Measurements from ENCODE around the gene CCHCR1.
"Not testable (repeated sequence)": the region's sequence is repeated elsewhere in the genome, so short reads cannot be mapped to it uniquely, and the experiment has no call there.

Gene CCHCR1

GRCh38 chr6:31157513-31158139 is at the start of gene CCHCR1:
Gene CCHCR1 (minus strand): TSS chr6:31157802. CDS start chr6:31157600, 202 bp downstream.
- no peak for DNase-seq (ENCODE audit: low read depth, low spot score)

- no peak for DNase-seq (ENCODE audit: low read depth, low spot score)
These were observed 48.0 kb upstream of the CCHCR1 start for GRCh38 chr6:31205638-31206037.

GRCh38 chr6:31204751-31205145 is 47.1 kb upstream of the CCHCR1 start:
- no peak for DNase-seq (ENCODE audit: low read depth, low spot score)

GRCh38 chr6:31203345-31203979 is 45.9 kb upstream of the CCHCR1 start:
- DNase-seq (ENCODE audit: low read depth, low spot score), result peak; percentile 37

- no peak for DNase-seq (ENCODE audit: low read depth, low spot score)
These were observed 44.9 kb upstream of the CCHCR1 start for GRCh38 chr6:31202259-31203166.

GRCh38 chr6:31199105-31199452 is 41.5 kb upstream of the CCHCR1 start:
- DNase-seq (ENCODE audit: low read depth, low spot score), result not testable (repeated sequence)

- peak; percentile 91 for DNase-seq (ENCODE audit: low read depth, low spot score)
These were observed 40.1 kb upstream of the CCHCR1 start for GRCh38 chr6:31197559-31198305.

- not testable (repeated sequence) for DNase-seq (ENCODE audit: low read depth, low spot score)
These were observed 38.8 kb upstream of the CCHCR1 start for GRCh38 chr6:31196251-31197022.

- DNase-seq (ENCODE audit: low read depth, low spot score), result not testable (repeated sequence)
These were observed 37.8 kb upstream of the CCHCR1 start for GRCh38 chr6:31195308-31195979.

GRCh38 chr6:31194061-31194834 is 36.6 kb upstream of the CCHCR1 start:
- no peak for DNase-seq (ENCODE audit: low read depth, low spot score)

- DNase-seq (ENCODE audit: low read depth, low spot score), result no peak
These were observed 35.6 kb upstream of the CCHCR1 start for GRCh38 chr6:31193206-31193605.

- peak; percentile 41 for DNase-seq (ENCODE audit: low read depth, low spot score)
These were observed 35.0 kb upstream of the CCHCR1 start for GRCh38 chr6:31192431-31193105.

GRCh38 chr6:31190488-31190887 is 32.9 kb upstream of the CCHCR1 start:
- no peak for DNase-seq (ENCODE audit: low read depth, low spot score)

- DNase-seq (ENCODE audit: low read depth, low spot score), result not testable (repeated sequence)
These were observed 31.6 kb upstream of the CCHCR1 start for GRCh38 chr6:31189223-31189622.

- no peak for DNase-seq (ENCODE audit: low read depth, low spot score)
These were observed 30.2 kb upstream of the CCHCR1 start for GRCh38 chr6:31187780-31188194.

GRCh38 chr6:31186052-31186734 is 28.6 kb upstream of the CCHCR1 start:
- DNase-seq (ENCODE audit: low read depth, low spot score), result no peak

- DNase-seq (ENCODE audit: low read depth, low spot score), result not testable (repeated sequence)
These were observed 28.1 kb upstream of the CCHCR1 start for GRCh38 chr6:31185695-31186051.

- DNase-seq (ENCODE audit: low read depth, low spot score), result not testable (repeated sequence)
These were observed 26.3 kb upstream of the CCHCR1 start for GRCh38 chr6:31183859-31184258.

Measured in activated CD4-positive, CD25-positive, alpha-beta regulatory T cell treated with anti-CD3 and anti-CD28 coated beads, Interleukin-2, amount 50 U/mL, for 16 hours (primary cell).